Mucosa of descending colon (tissue), 3 donors: Measurements from ENCODE around the gene TAF11L2. TPM values are rescaled to one million over a fixed set of nuclear protein-coding genes. Genes with fewer than 3 reads are reported as not detected.
"Not testable (repeated sequence)": the region's sequence is repeated elsewhere in the genome, so short reads cannot be mapped to it uniquely, and the experiment has no call there.

ENCODE experiments used
- ATAC-seq: fragments of 200-7000 bp; cut with Tn5 transposase; one replicate; pipeline ENCODE4 v1.9.1; 2020; ENCODE audit warnings: mild to moderate bottlenecking, moderate library complexity
- DNase-seq, 3 donors: peaks; one replicate each; pipeline ENCODE4 v3.0.0-alpha.2; 2020
- H3K36me3 ChIP-seq: fragments of 200-600 bp; one replicate; pipeline ENCODE4 v1.8.0; 2021; ENCODE audit warnings: low read depth, mild to moderate bottlenecking
- H3K4me1 ChIP-seq: fragments of 200-600 bp; one replicate; pipeline ENCODE4 v1.8.0; 2021; ENCODE audit warnings: low read depth, mild to moderate bottlenecking
- H3K4me3 ChIP-seq: fragments of 200-600 bp; one replicate; pipeline ENCODE4 v1.8.0; 2021; ENCODE audit warnings: mild to moderate bottlenecking
- H3K9me3 ChIP-seq: fragments of 200-600 bp; one replicate; pipeline ENCODE4 v1.8.0; 2021; ENCODE audit warnings: mild to moderate bottlenecking
- intact Hi-C, 2 donors: fragments of 100-400 bp; cut with DNase I in 1 of 2; cut with micrococcal nuclease in 1 of 2; formaldehyde crosslinking; loops; one replicate each; pipeline versions ENCODE4 v1.11.0 to v1.11.1; 2022; cut with DNase I, micrococcal nuclease
- long read RNA-seq, 2 donors: library from polyadenylated mRNA; unstranded; transcript quantifications; one replicate each; pipeline ENCODE4 v2.0.0, GENCODE V29; 2019 to 2021
- total RNA-seq, 3 donors: library from RNA; stranded (reverse); fragmentation: NEBNext Ultra II Directional in 2 of 3; extraction: Animal tissue kit (Norgen Biotek cat#: 25700) in 2 of 3; gene quantifications; one replicate each; pipeline versions ENCODE4 v1.2.1 to v1.2.4, GENCODE V29; 2021 to 2023
- TF ChIP-seq, protein P1 (sequence below): fragments of 200-600 bp; IDR thresholded peaks from one replicate; pipeline ENCODE4 v1.8.0; 2022; ENCODE audit warnings: antibody characterized with exemption, mild to moderate bottlenecking
- donor health status: DM: no; HTN: no; CAD: no; lungs with moderate emphysema.
- donor health status: DM: no; HTN: no; CAD: no.
- donor health status: DM: no; HTN: yes; CAD: no.

TAF11L2 gene
- not detected for total RNA-seq
- long read RNA-seq, donor 1, result 0 reads
- long read RNA-seq, donor 2, result 0 reads

DNA sequence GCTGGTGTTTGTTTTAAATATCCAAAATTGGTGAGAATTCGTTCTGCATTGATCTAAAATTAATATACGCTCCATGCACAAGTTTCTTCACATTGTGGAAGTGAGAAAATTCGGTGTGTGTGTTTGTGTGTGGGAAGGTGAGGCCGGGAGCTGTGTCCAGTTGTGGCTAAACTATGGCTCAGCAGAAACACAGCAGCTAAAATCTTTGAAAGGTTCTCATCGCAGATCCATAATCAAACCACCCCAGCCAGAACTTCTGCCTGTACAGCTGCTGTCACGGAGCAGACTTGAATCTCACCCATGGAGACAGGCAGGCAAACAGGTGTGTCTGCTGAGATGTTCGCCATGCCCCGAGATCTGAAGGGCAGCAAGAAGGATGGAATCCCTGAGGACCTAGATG lies at the start of gene TAF11L2:
Gene TAF11L2 (plus strand): TSS at position 301 of the 400 bp plus-strand sequence.
- ATAC-seq, DNase-seq, intact Hi-C loops: not testable (repeated sequence)

DNA sequence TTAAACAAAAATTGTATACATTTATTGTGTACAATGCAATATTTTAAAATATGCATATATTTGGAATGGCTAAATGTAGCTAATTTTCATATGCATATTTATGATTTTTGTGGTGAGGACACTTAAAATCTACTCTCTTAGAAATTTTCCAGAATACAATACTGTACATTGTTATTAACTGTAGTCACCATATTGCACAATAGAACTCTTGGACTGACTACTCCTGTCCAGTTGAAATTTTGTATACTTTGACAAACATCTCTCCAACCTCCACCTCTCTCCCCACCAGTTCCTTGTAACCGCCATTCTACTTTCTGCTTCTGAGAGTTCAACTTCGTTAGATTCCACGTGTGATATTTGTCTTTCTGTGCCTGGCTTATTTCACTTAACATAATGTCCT lies 49.2 kb upstream of the TAF11L2 start:
- Histone ChIP-seq H3K36me3 (no peaks in the 10 kb centered on the region), H3K4me1 (peaks cover 8% of the 10 kb centered on the region), H3K4me3 (no peak overlapping the region), H3K9me3 (no peaks in the 10 kb centered on the region)
- DNase-seq (no peak), ATAC-seq (no peak)
- TF ChIP-seq, protein P1, sequence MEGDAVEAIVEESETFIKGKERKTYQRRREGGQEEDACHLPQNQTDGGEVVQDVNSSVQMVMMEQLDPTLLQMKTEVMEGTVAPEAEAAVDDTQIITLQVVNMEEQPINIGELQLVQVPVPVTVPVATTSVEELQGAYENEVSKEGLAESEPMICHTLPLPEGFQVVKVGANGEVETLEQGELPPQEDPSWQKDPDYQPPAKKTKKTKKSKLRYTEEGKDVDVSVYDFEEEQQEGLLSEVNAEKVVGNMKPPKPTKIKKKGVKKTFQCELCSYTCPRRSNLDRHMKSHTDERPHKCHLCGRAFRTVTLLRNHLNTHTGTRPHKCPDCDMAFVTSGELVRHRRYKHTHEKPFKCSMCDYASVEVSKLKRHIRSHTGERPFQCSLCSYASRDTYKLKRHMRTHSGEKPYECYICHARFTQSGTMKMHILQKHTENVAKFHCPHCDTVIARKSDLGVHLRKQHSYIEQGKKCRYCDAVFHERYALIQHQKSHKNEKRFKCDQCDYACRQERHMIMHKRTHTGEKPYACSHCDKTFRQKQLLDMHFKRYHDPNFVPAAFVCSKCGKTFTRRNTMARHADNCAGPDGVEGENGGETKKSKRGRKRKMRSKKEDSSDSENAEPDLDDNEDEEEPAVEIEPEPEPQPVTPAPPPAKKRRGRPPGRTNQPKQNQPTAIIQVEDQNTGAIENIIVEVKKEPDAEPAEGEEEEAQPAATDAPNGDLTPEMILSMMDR, result no peak
- intact Hi-C loops, result no loop called here

More for the DNA sequence above, at the start of gene TAF11L2:
- H3K4me1 ChIP-seq, H3K36me3 ChIP-seq, H3K9me3 ChIP-seq, H3K4me3 ChIP-seq: not testable (repeated sequence)

- Histone ChIP-seq H3K4me1 (no peaks in the 10 kb centered on the region), H3K9me3 (no peaks in the 10 kb centered on the region), H3K36me3 (no peaks in the 10 kb centered on the region), H3K4me3 (no peak overlapping the region)
- DNase-seq (no peak), ATAC-seq (no peak)
- TF ChIP-seq, protein P1, result no peak
- intact Hi-C loops, result no loop called here
Measured at GRCh38 chr5:17452936-17453335, 45.1 kb upstream of the TAF11L2 start.

DNA sequence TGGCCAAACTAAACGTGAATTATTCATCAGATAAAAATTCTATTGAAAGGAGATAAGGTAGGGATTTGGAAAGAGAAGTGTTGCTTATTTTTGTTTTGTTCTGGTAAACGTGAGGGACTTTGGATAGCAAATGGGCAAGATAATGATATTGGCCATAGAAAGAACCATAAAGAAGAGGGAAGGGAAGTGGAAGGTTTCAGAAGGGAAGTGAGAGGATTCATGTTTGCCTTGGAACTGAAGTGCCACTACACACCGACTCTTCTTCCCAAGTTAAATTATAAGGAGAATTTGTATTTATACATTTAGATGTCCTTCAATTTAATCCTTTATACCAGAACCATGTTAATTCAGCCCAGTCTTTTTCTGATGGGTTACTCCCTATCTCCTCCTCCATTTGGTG lies 42.1 kb upstream of the TAF11L2 start:
- DNase-seq (no peak), ATAC-seq (no peak)
- Histone ChIP-seq H3K36me3 (no peaks in the 10 kb centered on the region), H3K9me3 (no peaks in the 10 kb centered on the region), H3K4me3 (no peak overlapping the region), H3K4me1 (no peaks in the 10 kb centered on the region)
- TF ChIP-seq, protein P1, result no peak
- intact Hi-C loops, result no loop called here

DNA sequence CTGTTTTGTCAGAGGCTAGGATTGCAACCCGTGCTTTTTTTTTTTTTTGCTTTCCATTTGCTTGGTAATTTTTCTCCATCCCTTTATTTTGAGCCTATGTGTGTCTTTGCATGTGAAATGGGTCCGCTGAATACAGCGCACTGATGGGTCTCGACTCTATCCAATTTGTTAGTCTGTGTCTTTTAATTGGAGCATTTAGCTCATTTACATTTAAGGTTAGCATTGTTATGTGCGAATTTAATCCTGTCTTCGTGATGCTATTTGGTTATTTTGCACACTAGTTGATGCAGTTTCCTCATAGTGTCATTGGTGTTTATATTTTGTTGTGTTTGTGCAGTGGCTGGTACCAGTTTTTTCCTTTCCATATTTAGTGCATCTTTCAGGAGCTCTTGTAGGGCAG lies 36.2 kb upstream of the TAF11L2 start:
- DNase-seq, result no peak
- TF ChIP-seq, protein P1, result no peak

GRCh38 chr5:17463653-17464052 lies 34.4 kb upstream of the TAF11L2 start:
- ATAC-seq, result no peak
- no peak overlapping the region for H3K4me3 ChIP-seq
- H3K4me1 ChIP-seq, result no peaks in the 10 kb centered on the region
- TF ChIP-seq, protein P1, result no peak
- H3K9me3 ChIP-seq, result no peaks in the 10 kb centered on the region
- intact Hi-C loops, result no loop called here
- no peak for DNase-seq
- no peaks in the 10 kb centered on the region for H3K36me3 ChIP-seq

More for the DNA sequence above, 36.2 kb upstream of the TAF11L2 start:
- H3K4me1 ChIP-seq, result no peaks in the 10 kb centered on the region
- no peak for ATAC-seq
- intact Hi-C loops, result no loop called here
- H3K9me3 ChIP-seq, result no peaks in the 10 kb centered on the region
- H3K36me3 ChIP-seq, result no peaks in the 10 kb centered on the region
- H3K4me3 ChIP-seq, result no peak overlapping the region
